Measurements from ENCODE around the gene FBH1. TPM values are rescaled to one million over a fixed set of nuclear protein-coding genes. Genes with fewer than 3 reads are reported as not detected.

Gene FBH1
- total and polyA plus RNA-seq, 4 donors: 39.4 to 93.2 (median 63.8) TPM

DNA sequence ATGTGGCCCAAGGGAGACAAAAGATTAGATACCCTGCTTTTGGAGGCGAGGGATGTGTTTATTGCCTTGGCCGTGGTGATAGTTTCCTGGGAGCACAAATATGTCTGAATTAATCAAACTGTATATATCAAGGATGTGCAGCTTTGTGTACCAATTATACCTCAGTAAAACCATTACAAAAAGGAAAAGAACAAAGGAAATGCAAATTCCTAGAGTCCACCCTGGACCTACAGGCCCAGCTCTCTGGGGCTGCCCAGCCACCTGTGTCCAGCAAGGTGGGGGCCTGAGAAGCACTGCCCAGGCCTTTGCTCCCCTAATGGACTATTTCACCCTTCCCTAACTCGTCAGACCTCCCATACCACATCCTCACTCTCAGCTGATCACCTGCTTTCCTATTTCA, 20.9 kb upstream of the FBH1 start:
- Histone ChIP-seq H3K27me3 (ENCODE audit: control insufficient read depth in 3 of 3, insufficient read depth in 3 of 3, low read length in 2 of 3) (no peaks in the 10 kb centered on the region), H3K9me3 (ENCODE audit: control insufficient read depth in 4 of 4, insufficient read depth in 3 of 4, low read length in 3 of 4) (no peaks in the 10 kb centered on the region), H3K4me3 (no peak overlapping the region), H3K4me1 (ENCODE audit: control insufficient read depth in 5 of 5, insufficient read depth in 5 of 5, low read length in 5 of 5) (no peaks in the 10 kb centered on the region), H3K9ac (ENCODE audit: insufficient read depth in 1 of 2, low read length in 2 of 2) (no peak overlapping the region), H3K27ac (ENCODE audit: low read depth in 1 of 2, low read length in 1 of 2) (no peak overlapping the region), H3K36me3 (ENCODE audit: control insufficient read depth in 4 of 4, insufficient read depth in 4 of 4, low read length in 4 of 4) (peaks cover 0 to under 1% (median 0%) of the 10 kb centered on the region in 4 donors)
- 90 to 94% methylated on average over 3 of the region's 3 CpGs for WGBS, 2 donors
- ATAC-seq (ENCODE audit: insufficient read depth, low FRiP score): no peak
- no peak for DNase-seq
- TF ChIP-seq, protein P1, sequence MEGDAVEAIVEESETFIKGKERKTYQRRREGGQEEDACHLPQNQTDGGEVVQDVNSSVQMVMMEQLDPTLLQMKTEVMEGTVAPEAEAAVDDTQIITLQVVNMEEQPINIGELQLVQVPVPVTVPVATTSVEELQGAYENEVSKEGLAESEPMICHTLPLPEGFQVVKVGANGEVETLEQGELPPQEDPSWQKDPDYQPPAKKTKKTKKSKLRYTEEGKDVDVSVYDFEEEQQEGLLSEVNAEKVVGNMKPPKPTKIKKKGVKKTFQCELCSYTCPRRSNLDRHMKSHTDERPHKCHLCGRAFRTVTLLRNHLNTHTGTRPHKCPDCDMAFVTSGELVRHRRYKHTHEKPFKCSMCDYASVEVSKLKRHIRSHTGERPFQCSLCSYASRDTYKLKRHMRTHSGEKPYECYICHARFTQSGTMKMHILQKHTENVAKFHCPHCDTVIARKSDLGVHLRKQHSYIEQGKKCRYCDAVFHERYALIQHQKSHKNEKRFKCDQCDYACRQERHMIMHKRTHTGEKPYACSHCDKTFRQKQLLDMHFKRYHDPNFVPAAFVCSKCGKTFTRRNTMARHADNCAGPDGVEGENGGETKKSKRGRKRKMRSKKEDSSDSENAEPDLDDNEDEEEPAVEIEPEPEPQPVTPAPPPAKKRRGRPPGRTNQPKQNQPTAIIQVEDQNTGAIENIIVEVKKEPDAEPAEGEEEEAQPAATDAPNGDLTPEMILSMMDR (IDR thresholded peaks at IDR 0.05; ENCODE audit: control extremely low read depth, extremely low read depth): no peak

DNA sequence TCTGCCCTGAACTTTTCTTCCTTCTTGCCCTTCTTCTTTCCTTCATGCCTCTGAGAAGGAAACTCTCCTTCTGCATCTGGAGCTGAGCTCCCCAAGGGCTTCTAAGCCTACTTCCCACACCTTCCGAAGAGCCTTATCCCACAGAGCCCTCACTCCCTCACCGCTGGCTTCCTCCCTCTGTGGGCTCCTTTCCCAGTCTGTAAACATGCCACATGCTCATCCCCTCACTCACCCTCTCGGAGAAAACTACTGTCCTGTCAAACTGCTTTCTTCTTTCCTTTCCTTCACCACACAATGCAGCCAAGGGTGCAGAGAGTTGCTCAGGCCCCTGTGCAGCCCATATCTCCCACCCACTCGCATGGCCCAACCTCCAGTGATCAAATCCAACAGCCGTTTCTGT, 18.4 kb upstream of the FBH1 start:
- Histone ChIP-seq H3K4me1 (ENCODE audit: control insufficient read depth in 5 of 5, insufficient read depth in 5 of 5, low read length in 5 of 5) (no peaks in the 10 kb centered on the region), H3K9me3 (ENCODE audit: control insufficient read depth in 4 of 4, insufficient read depth in 3 of 4, low read length in 3 of 4) (no peaks in the 10 kb centered on the region), H3K27me3 (ENCODE audit: control insufficient read depth in 3 of 3, insufficient read depth in 3 of 3, low read length in 2 of 3) (no peaks in the 10 kb centered on the region), H3K4me3 (no peak overlapping the region), H3K27ac (ENCODE audit: low read depth in 1 of 2, low read length in 1 of 2) (no peak overlapping the region), H3K9ac (ENCODE audit: insufficient read depth in 1 of 2, low read length in 2 of 2) (no peak overlapping the region), H3K36me3 (ENCODE audit: control insufficient read depth in 4 of 4, insufficient read depth in 4 of 4, low read length in 4 of 4) (peaks cover 3 to 10% (median 6%) of the 10 kb centered on the region in 4 donors)
- ATAC-seq (ENCODE audit: insufficient read depth, low FRiP score) (no peak), DNase-seq (peak in 1 of 3 donors; percentile 19)
- TF ChIP-seq, protein P1 (IDR thresholded peaks at IDR 0.05; ENCODE audit: control extremely low read depth, extremely low read depth): no peak
- 75 to 82% methylated on average over 5 of the region's 5 CpGs for WGBS, 2 donors

GRCh38 chr10:5873515-5873995, 16.5 kb upstream of the FBH1 start:
- Histone ChIP-seq H3K4me1 (ENCODE audit: control insufficient read depth in 5 of 5, insufficient read depth in 5 of 5, low read length in 5 of 5) (no peaks in the 10 kb centered on the region), H3K9me3 (ENCODE audit: control insufficient read depth in 4 of 4, insufficient read depth in 3 of 4, low read length in 3 of 4) (no peaks in the 10 kb centered on the region), H3K36me3 (ENCODE audit: control insufficient read depth in 4 of 4, insufficient read depth in 4 of 4, low read length in 4 of 4) (peaks cover 5 to 18% (median 12%) of the 10 kb centered on the region in 4 donors), H3K4me3 (no peak overlapping the region), H3K27me3 (ENCODE audit: control insufficient read depth in 3 of 3, insufficient read depth in 3 of 3, low read length in 2 of 3) (no peaks in the 10 kb centered on the region), H3K27ac (ENCODE audit: low read depth in 1 of 2, low read length in 1 of 2) (no peak overlapping the region), H3K9ac (ENCODE audit: insufficient read depth in 1 of 2, low read length in 2 of 2) (no peak overlapping the region)
- DNase-seq (peak; percentile 79 to 89 (median 83)), ATAC-seq (ENCODE audit: insufficient read depth, low FRiP score) (peak; percentile 83)
- TF ChIP-seq, protein P1 (IDR thresholded peaks at IDR 0.05; ENCODE audit: control extremely low read depth, extremely low read depth): peak; percentile 56
- 10 to 41% methylated on average over 9 of the region's 9 CpGs for WGBS, 2 donors

Measured in lung (tissue), 12 donors.